ENCODE data around the gene GATA3.

GATA3 gene

GRCh38 chr10:8102708-8103401 lies 48.4 kb downstream of the GATA3 start:
- no peaks in the 10 kb centered on the region for H3K27me3 ChIP-seq (ENCODE audit: control insufficient read depth, insufficient read depth, low read length)
- TF ChIP-seq, protein P1, sequence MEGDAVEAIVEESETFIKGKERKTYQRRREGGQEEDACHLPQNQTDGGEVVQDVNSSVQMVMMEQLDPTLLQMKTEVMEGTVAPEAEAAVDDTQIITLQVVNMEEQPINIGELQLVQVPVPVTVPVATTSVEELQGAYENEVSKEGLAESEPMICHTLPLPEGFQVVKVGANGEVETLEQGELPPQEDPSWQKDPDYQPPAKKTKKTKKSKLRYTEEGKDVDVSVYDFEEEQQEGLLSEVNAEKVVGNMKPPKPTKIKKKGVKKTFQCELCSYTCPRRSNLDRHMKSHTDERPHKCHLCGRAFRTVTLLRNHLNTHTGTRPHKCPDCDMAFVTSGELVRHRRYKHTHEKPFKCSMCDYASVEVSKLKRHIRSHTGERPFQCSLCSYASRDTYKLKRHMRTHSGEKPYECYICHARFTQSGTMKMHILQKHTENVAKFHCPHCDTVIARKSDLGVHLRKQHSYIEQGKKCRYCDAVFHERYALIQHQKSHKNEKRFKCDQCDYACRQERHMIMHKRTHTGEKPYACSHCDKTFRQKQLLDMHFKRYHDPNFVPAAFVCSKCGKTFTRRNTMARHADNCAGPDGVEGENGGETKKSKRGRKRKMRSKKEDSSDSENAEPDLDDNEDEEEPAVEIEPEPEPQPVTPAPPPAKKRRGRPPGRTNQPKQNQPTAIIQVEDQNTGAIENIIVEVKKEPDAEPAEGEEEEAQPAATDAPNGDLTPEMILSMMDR (IDR thresholded peaks at IDR 0.05) = no peak
- H3K79me2 ChIP-seq = no peaks in the 10 kb centered on the region
- no peaks in the 10 kb centered on the region for H3K4me1 ChIP-seq
- H2AFZ ChIP-seq = no peak overlapping the region
- no peak overlapping the region for H3K4me2 ChIP-seq (ENCODE audit: low read length)
- no peaks in the 10 kb centered on the region for H3K9me3 ChIP-seq (ENCODE audit: control insufficient read depth, low read length)
- H3K4me3 ChIP-seq (ENCODE audit: low read depth, low read length) = no peak overlapping the region
- H3K9ac ChIP-seq = no peak overlapping the region
- no peaks in the 10 kb centered on the region for H3K36me3 ChIP-seq (ENCODE audit: control insufficient read depth, insufficient read depth, low read length)
- H3K27ac ChIP-seq = no peak overlapping the region

DNA sequence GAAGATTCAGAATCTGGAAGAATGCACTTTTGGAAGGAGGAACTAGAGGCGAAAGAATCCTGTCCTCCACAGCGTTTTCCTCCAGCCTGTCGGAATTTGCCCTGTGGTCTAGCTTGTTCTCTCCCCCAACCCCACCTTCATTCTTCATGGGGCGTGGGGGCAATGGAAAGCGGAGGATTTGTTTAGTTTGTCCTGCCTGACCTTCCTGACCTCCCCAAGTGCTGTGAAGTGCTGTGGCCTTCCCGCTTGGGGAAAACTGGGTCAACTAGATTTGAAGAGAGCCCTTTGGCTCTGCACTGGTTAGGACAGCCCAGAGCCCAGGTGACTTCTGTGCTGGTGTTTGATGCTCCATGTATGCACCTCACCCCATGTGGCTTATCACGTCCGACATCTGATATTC lies 49.1 kb downstream of the GATA3 start:
- Histone ChIP-seq H3K36me3 (ENCODE audit: control insufficient read depth, insufficient read depth, low read length) (no peaks in the 10 kb centered on the region), H3K9me3 (ENCODE audit: control insufficient read depth, low read length) (no peaks in the 10 kb centered on the region), H3K79me2 (no peaks in the 10 kb centered on the region), H3K4me1 (no peaks in the 10 kb centered on the region), H3K9ac (no peak overlapping the region), H3K4me3 (ENCODE audit: low read depth, low read length) (no peak overlapping the region), H2AFZ (no peak overlapping the region), H3K4me2 (ENCODE audit: low read length) (no peak overlapping the region), H3K27ac (no peak overlapping the region), H3K27me3 (ENCODE audit: control insufficient read depth, insufficient read depth, low read length) (no peaks in the 10 kb centered on the region)
- TF ChIP-seq, protein P1 (IDR thresholded peaks at IDR 0.05) = no peak

GRCh38 chr10:8104005-8104404 lies 49.5 kb downstream of the GATA3 start:
- no peaks in the 10 kb centered on the region for H3K9me3 ChIP-seq (ENCODE audit: control insufficient read depth, low read length)
- TF ChIP-seq, protein P1 (IDR thresholded peaks at IDR 0.05) = no peak
- H2AFZ ChIP-seq = no peak overlapping the region
- no peak overlapping the region for H3K9ac ChIP-seq
- no peak overlapping the region for H3K4me2 ChIP-seq (ENCODE audit: low read length)
- H3K36me3 ChIP-seq (ENCODE audit: control insufficient read depth, insufficient read depth, low read length) = no peaks in the 10 kb centered on the region
- no peak overlapping the region for H3K27ac ChIP-seq
- H3K79me2 ChIP-seq = no peaks in the 10 kb centered on the region
- no peaks in the 10 kb centered on the region for H3K4me1 ChIP-seq
- no peak overlapping the region for H3K4me3 ChIP-seq (ENCODE audit: low read depth, low read length)
- H3K27me3 ChIP-seq (ENCODE audit: control insufficient read depth, insufficient read depth, low read length) = no peaks in the 10 kb centered on the region

GRCh38 chr10:8104721-8105120 lies 50.2 kb downstream of the GATA3 start:
- no peaks in the 10 kb centered on the region for H3K9me3 ChIP-seq (ENCODE audit: control insufficient read depth, low read length)

More at GRCh38 chr10:8104721-8105120, 50.2 kb downstream of the GATA3 start:
- no peak overlapping the region for H2AFZ ChIP-seq
- no peaks in the 10 kb centered on the region for H3K4me1 ChIP-seq
- no peak overlapping the region for H3K27ac ChIP-seq
- no peaks in the 10 kb centered on the region for H3K36me3 ChIP-seq (ENCODE audit: control insufficient read depth, insufficient read depth, low read length)
- H3K79me2 ChIP-seq = no peaks in the 10 kb centered on the region
- no peak overlapping the region for H3K4me3 ChIP-seq (ENCODE audit: low read depth, low read length)
- TF ChIP-seq, protein P1 (IDR thresholded peaks at IDR 0.05) = no peak
- no peak overlapping the region for H3K9ac ChIP-seq
- no peaks in the 10 kb centered on the region for H3K27me3 ChIP-seq (ENCODE audit: control insufficient read depth, insufficient read depth, low read length)
- no peak overlapping the region for H3K4me2 ChIP-seq (ENCODE audit: low read length)
